Measurements from ENCODE around the gene NTPCR. TPM values are rescaled to one million over a fixed set of nuclear protein-coding genes. Genes with fewer than 3 reads are reported as not detected.

Gene NTPCR
- total RNA-seq, 1 donor from 2014 or later: 41.6 TPM

- Histone ChIP-seq H3K9me3 (peaks cover 4% of the 10 kb centered on the region in 2 donors), H3K27me3 (no peaks in the 10 kb centered on the region), H3K4me3 (no peak overlapping the region), H3K4me1 (peaks cover 0 to 2% of the 10 kb centered on the region in 2 donors), H3K36me3 (peaks cover 16 to 33% of the 10 kb centered on the region in 2 donors), H3K27ac (no peak overlapping the region)
- intact Hi-C loops (cut with DNase I): no loop called here
- TF ChIP-seq, protein P1, sequence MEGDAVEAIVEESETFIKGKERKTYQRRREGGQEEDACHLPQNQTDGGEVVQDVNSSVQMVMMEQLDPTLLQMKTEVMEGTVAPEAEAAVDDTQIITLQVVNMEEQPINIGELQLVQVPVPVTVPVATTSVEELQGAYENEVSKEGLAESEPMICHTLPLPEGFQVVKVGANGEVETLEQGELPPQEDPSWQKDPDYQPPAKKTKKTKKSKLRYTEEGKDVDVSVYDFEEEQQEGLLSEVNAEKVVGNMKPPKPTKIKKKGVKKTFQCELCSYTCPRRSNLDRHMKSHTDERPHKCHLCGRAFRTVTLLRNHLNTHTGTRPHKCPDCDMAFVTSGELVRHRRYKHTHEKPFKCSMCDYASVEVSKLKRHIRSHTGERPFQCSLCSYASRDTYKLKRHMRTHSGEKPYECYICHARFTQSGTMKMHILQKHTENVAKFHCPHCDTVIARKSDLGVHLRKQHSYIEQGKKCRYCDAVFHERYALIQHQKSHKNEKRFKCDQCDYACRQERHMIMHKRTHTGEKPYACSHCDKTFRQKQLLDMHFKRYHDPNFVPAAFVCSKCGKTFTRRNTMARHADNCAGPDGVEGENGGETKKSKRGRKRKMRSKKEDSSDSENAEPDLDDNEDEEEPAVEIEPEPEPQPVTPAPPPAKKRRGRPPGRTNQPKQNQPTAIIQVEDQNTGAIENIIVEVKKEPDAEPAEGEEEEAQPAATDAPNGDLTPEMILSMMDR (IDR thresholded peaks at IDR 0.05): no peak
- no peak for DNase-seq (ENCODE audit: low spot score in 2 of 2)
Measured at GRCh38 chr1:232958067-232958466, 7.7 kb downstream of the NTPCR start.

DNA sequence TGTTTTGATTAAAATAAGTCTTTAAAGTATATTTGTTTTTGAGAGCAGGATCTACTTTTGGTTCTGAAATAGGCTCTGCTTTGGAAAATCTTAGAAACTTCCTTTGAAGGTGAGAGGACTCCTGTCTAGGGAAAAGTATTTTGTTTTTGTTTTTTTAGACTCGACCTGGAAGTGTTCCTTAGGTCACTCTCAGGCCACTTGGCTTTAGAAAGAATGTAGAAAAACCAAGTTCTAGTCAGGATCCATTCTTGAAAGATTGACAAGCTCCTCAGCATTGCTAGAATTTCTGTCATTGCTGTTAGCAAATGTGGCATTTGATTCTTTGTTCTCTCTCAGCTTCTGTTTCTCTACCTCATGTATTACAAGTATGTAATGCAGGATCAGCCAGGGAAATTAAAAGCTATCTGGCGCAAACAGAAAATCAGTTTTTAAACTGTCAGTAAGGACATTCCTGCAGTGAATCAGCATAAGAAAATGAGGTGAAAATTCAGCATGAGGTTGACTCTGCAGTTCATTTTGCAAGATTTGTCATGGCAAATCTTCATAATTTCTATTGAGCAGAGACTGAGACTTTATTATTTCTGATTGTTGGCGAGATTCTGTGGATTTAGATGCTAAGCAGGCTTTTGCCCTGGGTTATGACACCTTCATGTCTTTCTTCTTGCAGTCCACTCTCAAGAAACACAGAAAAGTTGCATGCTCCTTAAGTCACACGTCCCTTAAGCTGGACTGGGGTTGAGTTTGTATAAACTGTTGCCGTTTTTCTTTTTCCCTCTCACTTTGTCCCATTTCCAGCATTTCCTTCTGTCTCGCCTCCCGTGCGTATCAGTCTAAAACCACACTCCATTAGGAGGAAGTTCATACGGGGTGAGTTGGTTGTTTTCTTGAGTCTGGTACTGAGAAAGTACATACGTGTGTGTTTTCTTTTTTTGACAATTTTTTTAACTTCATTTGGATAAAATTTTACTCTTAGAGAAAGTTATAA, 12.6 kb downstream of the NTPCR start:
- Histone ChIP-seq H3K27me3 (no peaks in the 10 kb centered on the region), H3K9me3 (peaks cover 2 to 4% of the 10 kb centered on the region in 2 donors), H3K4me1 (peaks cover 0 to 4% of the 10 kb centered on the region in 2 donors), H3K27ac (peak overlapping the region in 1 of 2 donors; percentile 12), H3K36me3 (peaks cover 7 to 36% of the 10 kb centered on the region in 2 donors), H3K4me3 (no peak overlapping the region)
- intact Hi-C loops (cut with DNase I): no loop called here
- TF ChIP-seq, protein P1 (IDR thresholded peaks at IDR 0.05): no peak
- DNase-seq (ENCODE audit: low spot score in 2 of 2): no peak

- no peak for DNase-seq (ENCODE audit: low spot score in 2 of 2)
- intact Hi-C loops (cut with DNase I): no loop called here
- no peak overlapping the region for H3K4me3 ChIP-seq
- H3K4me1 ChIP-seq: peaks cover 0 to 4% of the 10 kb centered on the region in 2 donors
- H3K27ac ChIP-seq: no peak overlapping the region
- H3K9me3 ChIP-seq: no peaks in the 10 kb centered on the region
- peaks cover 8 to 36% of the 10 kb centered on the region in 2 donors for H3K36me3 ChIP-seq
- TF ChIP-seq, protein P1 (IDR thresholded peaks at IDR 0.05): no peak
- H3K27me3 ChIP-seq: no peaks in the 10 kb centered on the region
Measured at GRCh38 chr1:232964601-232965000, 14.2 kb downstream of the NTPCR start.

- Histone ChIP-seq H3K27ac (no peak overlapping the region), H3K36me3 (peaks cover 16 to 40% of the 10 kb centered on the region in 2 donors), H3K27me3 (no peaks in the 10 kb centered on the region), H3K4me3 (no peak overlapping the region), H3K4me1 (peaks cover 0 to 4% of the 10 kb centered on the region in 2 donors), H3K9me3 (no peaks in the 10 kb centered on the region)
- TF ChIP-seq, protein P1 (IDR thresholded peaks at IDR 0.05): no peak
- intact Hi-C loops (cut with DNase I): no loop called here
- no peak for DNase-seq (ENCODE audit: low spot score in 2 of 2)
Measured at GRCh38 chr1:232965124-232965911, 14.9 kb downstream of the NTPCR start.

DNA sequence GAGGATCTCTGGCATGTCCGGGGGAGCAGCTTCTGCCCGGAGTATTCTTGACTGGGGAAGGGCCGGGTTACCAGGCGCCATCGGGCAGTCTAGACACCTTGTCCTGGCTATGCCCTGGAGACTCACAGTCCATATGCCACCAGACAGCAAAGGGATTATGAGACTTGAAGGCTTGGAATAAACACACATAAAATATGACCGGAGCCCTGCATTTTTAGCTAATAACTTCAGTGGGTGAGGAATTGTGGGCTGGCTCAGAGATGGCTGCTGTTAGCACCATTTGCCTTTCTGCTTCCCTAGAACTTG, 15.5 kb downstream of the NTPCR start:
- H3K27ac ChIP-seq: no peak overlapping the region

More for the DNA sequence above, 15.5 kb downstream of the NTPCR start:
- TF ChIP-seq, protein P1 (IDR thresholded peaks at IDR 0.05): no peak
- Histone ChIP-seq H3K4me1 (peaks cover 0 to 4% of the 10 kb centered on the region in 2 donors), H3K9me3 (no peaks in the 10 kb centered on the region), H3K4me3 (no peak overlapping the region), H3K27me3 (no peaks in the 10 kb centered on the region), H3K36me3 (peaks cover 20 to 46% of the 10 kb centered on the region in 2 donors)
- intact Hi-C loops (cut with DNase I): no loop called here
- no peak for DNase-seq (ENCODE audit: low spot score in 2 of 2)

All from ascending aorta (tissue), 2 donors.